ENCODE data around the gene CDCP2. TPM values are rescaled to one million over a fixed set of nuclear protein-coding genes. Genes with fewer than 3 reads are reported as not detected.
"Not testable (repeated sequence)": the region's sequence is repeated elsewhere in the genome, so short reads cannot be mapped to it uniquely, and the experiment has no call there.

CDCP2 gene
- total RNA-seq, 4 donors from 2014 or later, result not detected

GRCh38 chr1:54167422-54168139 is 14.8 kb upstream of the CDCP2 start:
- H3K36me3 ChIP-seq, result no peaks in the 10 kb centered on the region
- H3K4me3 ChIP-seq, result no peak overlapping the region
- no peak for DNase-seq (ENCODE audit: low spot score in 2 of 2)
- no peak overlapping the region for H3K27ac ChIP-seq
- H3K27me3 ChIP-seq, result no peaks in the 10 kb centered on the region
- no peak for TF ChIP-seq EP300 (IDR thresholded peaks at IDR 0.05)
- TF ChIP-seq POLR2AphosphoS5 (IDR thresholded peaks at IDR 0.05), result no peak
- no peak for TF ChIP-seq CTCF (IDR thresholded peaks at IDR 0.05)
- TF ChIP-seq POLR2A (IDR thresholded peaks at IDR 0.05), result no peak
- H3K9me3 ChIP-seq, result no peaks in the 10 kb centered on the region
- peaks cover 22% of the 10 kb centered on the region for H3K4me1 ChIP-seq
- 65% methylated on average over 9 of the region's 9 CpGs for WGBS

- H3K36me3 ChIP-seq; DNase-seq (ENCODE audit: low spot score in 2 of 2); H3K9me3 ChIP-seq; H3K4me3 ChIP-seq; H3K27me3 ChIP-seq; H3K27ac ChIP-seq: not testable (repeated sequence)
- peaks cover 25% of the 10 kb centered on the region for H3K4me1 ChIP-seq
- 94% methylated on average over 8 of the region's 8 CpGs for WGBS
Observed at GRCh38 chr1:54166357-54166756, 13.6 kb upstream of the CDCP2 start.

- peaks cover 25% of the 10 kb centered on the region for H3K4me1 ChIP-seq
- no peaks in the 10 kb centered on the region for H3K27me3 ChIP-seq
- WGBS, result 96% methylated on average over 13 of the region's 15 CpGs
- H3K9me3 ChIP-seq, result no peaks in the 10 kb centered on the region
- H3K27ac ChIP-seq, result no peak overlapping the region
- no peak overlapping the region for H3K4me3 ChIP-seq
- TF ChIP-seq POLR2A (IDR thresholded peaks at IDR 0.05), result no peak
- TF ChIP-seq POLR2AphosphoS5 (IDR thresholded peaks at IDR 0.05), result no peak
- no peak for TF ChIP-seq EP300 (IDR thresholded peaks at IDR 0.05)
- no peak for TF ChIP-seq CTCF (IDR thresholded peaks at IDR 0.05)
- no peaks in the 10 kb centered on the region for H3K36me3 ChIP-seq
- no peak for DNase-seq (ENCODE audit: low spot score in 2 of 2)
Observed at GRCh38 chr1:54165146-54165545, 12.3 kb upstream of the CDCP2 start.

- no peak for DNase-seq (ENCODE audit: low spot score in 2 of 2)
- Histone ChIP-seq H3K36me3 (no peaks in the 10 kb centered on the region), H3K4me1 (peaks cover 25% of the 10 kb centered on the region), H3K9me3 (no peaks in the 10 kb centered on the region), H3K4me3 (no peak overlapping the region), H3K27me3 (no peaks in the 10 kb centered on the region), H3K27ac (no peak overlapping the region)
- TF ChIP-seq CTCF (IDR thresholded peaks at IDR 0.05), result no peak
- TF ChIP-seq POLR2AphosphoS5 (IDR thresholded peaks at IDR 0.05), result no peak
- TF ChIP-seq EP300 (IDR thresholded peaks at IDR 0.05), result no peak
- TF ChIP-seq POLR2A (IDR thresholded peaks at IDR 0.05), result no peak
- WGBS, result 73% methylated on average over 5 of the region's 5 CpGs
Observed at GRCh38 chr1:54163573-54163972, 10.8 kb upstream of the CDCP2 start.

GRCh38 chr1:54163051-54163450 is 10.3 kb upstream of the CDCP2 start:
- no peaks in the 10 kb centered on the region for H3K27me3 ChIP-seq
- no peak overlapping the region for H3K4me3 ChIP-seq
- no peaks in the 10 kb centered on the region for H3K9me3 ChIP-seq
- H3K27ac ChIP-seq, result no peak overlapping the region
- no peaks in the 10 kb centered on the region for H3K36me3 ChIP-seq
- WGBS, result 38% methylated on average over 2 of the region's 3 CpGs
- TF ChIP-seq CTCF (IDR thresholded peaks at IDR 0.05), result no peak
- TF ChIP-seq EP300 (IDR thresholded peaks at IDR 0.05), result no peak
- no peak for TF ChIP-seq POLR2A (IDR thresholded peaks at IDR 0.05)
- DNase-seq (ENCODE audit: low spot score in 2 of 2), result no peak
- H3K4me1 ChIP-seq, result peaks cover 21% of the 10 kb centered on the region
